H1 (cell line): Measurements from ENCODE around the gene ENPP1. TPM values are rescaled to one million over a fixed set of nuclear protein-coding genes. Genes with fewer than 3 reads are reported as not detected.

Experiments
- CTCF ChIA-PET: fragments of 300-600 bp; sonication (Branson Sonifier 250); formaldehyde crosslinking; loops from one replicate; lab custom pipeline; 2021; ENCODE audit not compliant: partially characterized antibody; lab: Charles Lee
- POLR2A ChIA-PET: fragments of 300-600 bp; sonication (Branson Sonifier 250); formaldehyde crosslinking; loops from one replicate; lab custom pipeline; 2021; ENCODE audit warnings: inconsistent platforms; ENCODE audit not compliant: partially characterized antibody; lab: Charles Lee
- DNase-seq, 2 experiments: peaks; one replicate each; pipeline versions ENCODE4 v3.0.0 to v3.0.0-alpha.2; 2010 to 2022; ENCODE audit warnings: low spot score in 2 of 2, low read depth in 1 of 2, mixed read lengths in 1 of 2
- FAIRE-seq: peaks from 2 replicates; lab custom pipeline; 2011; peaks lifted over from hg19 to GRCh38; lab: Jason Lieb, UNC
- H2AFZ ChIP-seq: 2 replicates; pipeline ENCODE4 v1.8.1; 2012; ENCODE audit warnings: low read length, inconsistent platforms
- H2AK5ac ChIP-seq: 2 replicates; pipeline ENCODE4 v1.6.1; 2013; ENCODE audit warnings: low read depth, low read length
- H2BK120ac ChIP-seq: replicated peaks from 2 replicates; pipeline ENCODE3; 2013; ENCODE audit warnings: low read depth, low read length, inconsistent platforms
- H2BK12ac ChIP-seq: 2 replicates; pipeline ENCODE4 v1.6.1; 2013; ENCODE audit warnings: low read depth, low read length
- H2BK15ac ChIP-seq: 2 replicates; pipeline ENCODE4 v1.6.1; 2013; ENCODE audit warnings: low read length
- H2BK20ac ChIP-seq: 2 replicates; pipeline ENCODE4 v1.6.1; 2013; ENCODE audit warnings: low read length
- H2BK5ac ChIP-seq: 2 replicates; pipeline ENCODE4 v1.6.1; 2013; ENCODE audit warnings: low read depth, low read length
- H3K14ac ChIP-seq: 2 replicates; pipeline ENCODE4 v1.6.1; 2013; ENCODE audit warnings: inconsistent platforms; ENCODE audit not compliant: insufficient read length
- H3K18ac ChIP-seq: 2 replicates; pipeline ENCODE4 v1.6.1; 2013; ENCODE audit warnings: low read length; ENCODE audit errors: extremely low read depth
- H3K23ac ChIP-seq: 2 replicates; pipeline ENCODE4 v1.6.1; 2013; ENCODE audit warnings: inconsistent platforms; ENCODE audit not compliant: insufficient read length
- H3K23me2 ChIP-seq: 2 replicates; pipeline ENCODE4 v1.6.1; 2013; ENCODE audit warnings: low read depth, low read length
- H3K27ac ChIP-seq: 2 replicates; pipeline ENCODE4 v1.6.1; 2011; ENCODE audit warnings: low read depth, low read length, inconsistent platforms
- H3K27me3 ChIP-seq, 4 experiments: replicated peaks in 1 of 4; 1 replicate in 1 of 4; 2 replicates in 3 of 4; pipeline versions ENCODE4 v1.6.1 to v1.8.1; 2011 to 2013; ENCODE audit warnings: low read length in 3 of 4, mild to moderate bottlenecking in 3 of 4, inconsistent platforms in 2 of 4, mixed read lengths in 2 of 4, moderate library complexity in 1 of 4; ENCODE audit not compliant: control insufficient read depth in 3 of 4, insufficient read depth in 3 of 4; ENCODE audit errors: extremely low read depth in 1 of 4
- H3K36me3 ChIP-seq, 4 experiments: 2 replicates each; pipeline versions ENCODE4 v1.6.1 to v1.8.1; 2011 to 2013; ENCODE audit warnings: mild to moderate bottlenecking in 4 of 4, low read length in 3 of 4, moderate library complexity in 2 of 4, control low read depth in 1 of 4, inconsistent platforms in 1 of 4; ENCODE audit not compliant: insufficient read depth in 4 of 4, control insufficient read depth in 2 of 4
- H3K4ac ChIP-seq: replicated peaks from 2 replicates; pipeline ENCODE3; 2013; ENCODE audit warnings: low read length, low read depth, mixed read lengths, inconsistent platforms; ENCODE audit not compliant: insufficient read length
- H3K4me1 ChIP-seq, 4 experiments: replicated peaks in 1 of 4; 1 replicate in 1 of 4; 2 replicates in 3 of 4; pipeline versions ENCODE4 v1.6.1 to v1.8.1; 2011 to 2013; ENCODE audit warnings: low read length in 3 of 4, inconsistent platforms in 2 of 4, mixed read lengths in 1 of 4; ENCODE audit not compliant: insufficient read depth in 4 of 4, control insufficient read depth in 3 of 4
- H3K4me2 ChIP-seq, 2 experiments: 2 replicates each; pipeline versions ENCODE4 v1.6.1 to v1.8.1; 2011 to 2013; ENCODE audit warnings: low read depth in 2 of 2, low read length in 2 of 2, control low read depth in 1 of 2, inconsistent platforms in 1 of 2, mild to moderate bottlenecking in 1 of 2; ENCODE audit not compliant: insufficient read depth in 1 of 2
- H3K4me3 ChIP-seq, 4 experiments: fragments of 200-600, 300-600 bp in 1 of 4; sonication (generic), shearing (Covaris generic), sonication (Bioruptor Twin) in 1 of 4; 2 replicates each; pipeline versions ENCODE4 v1.5.1 to v1.8.1; 2011 to 2016; ENCODE audit warnings: low read length in 4 of 4, low read depth in 3 of 4, control low read depth in 2 of 4, inconsistent platforms in 2 of 4, mild to moderate bottlenecking in 2 of 4, mixed read lengths in 1 of 4, moderate library complexity in 1 of 4; ENCODE audit not compliant: insufficient read depth in 2 of 4; ENCODE audit errors: extremely low read depth in 1 of 4
- H3K56ac ChIP-seq: replicated peaks from 2 replicates; pipeline ENCODE3; 2013; ENCODE audit warnings: low read depth, mild to moderate bottlenecking, mixed read lengths, low read length, inconsistent platforms; ENCODE audit not compliant: insufficient read length
- H3K79me1 ChIP-seq: 2 replicates; pipeline ENCODE4 v1.6.1; 2013; ENCODE audit warnings: low read depth, low read length, control low read depth
- H3K79me2 ChIP-seq, 2 experiments: 2 replicates each; pipeline versions ENCODE4 v1.6.1 to v1.8.1; 2012 to 2013; ENCODE audit warnings: low read length in 2 of 2, mild to moderate bottlenecking in 2 of 2, inconsistent platforms in 1 of 2; ENCODE audit not compliant: insufficient read depth in 2 of 2, control insufficient read depth in 1 of 2
- H3K9ac ChIP-seq, 4 experiments: replicated peaks in 1 of 4; 1 replicate in 1 of 4; 2 replicates in 3 of 4; pipeline versions ENCODE4 v1.6.1 to v1.8.1; 2011 to 2013; ENCODE audit warnings: low read depth in 3 of 4, low read length in 3 of 4, control low read depth in 2 of 4, mild to moderate bottlenecking in 2 of 4, moderate library complexity in 2 of 4, inconsistent platforms in 1 of 4; ENCODE audit errors: extremely low read depth in 1 of 4
- H3K9me3 ChIP-seq, 2 experiments: 2 replicates each; pipeline versions ENCODE4 v1.6.1 to v1.8.1; 2012 to 2013; ENCODE audit warnings: mild to moderate bottlenecking in 2 of 2, moderate library complexity in 2 of 2, control low read depth in 1 of 2, inconsistent platforms in 1 of 2, low read depth in 1 of 2, low read length in 1 of 2, mixed read lengths in 1 of 2; ENCODE audit not compliant: insufficient read depth in 2 of 2
- H4K20me1 ChIP-seq, 2 experiments: replicated peaks in 1 of 2; 2 replicates each; pipeline versions ENCODE3 to v1.8.1; 2011 to 2013; ENCODE audit warnings: inconsistent platforms in 2 of 2, low read length in 2 of 2, mild to moderate bottlenecking in 1 of 2; ENCODE audit not compliant: insufficient read depth in 2 of 2, control insufficient read depth in 1 of 2
- H4K5ac ChIP-seq: 2 replicates; pipeline ENCODE4 v1.6.1; 2013; ENCODE audit warnings: low read length, low read depth, mixed read lengths, inconsistent platforms; ENCODE audit not compliant: insufficient read length
- H4K8ac ChIP-seq: 2 replicates; pipeline ENCODE4 v1.8.0; 2013; ENCODE audit warnings: mild to moderate bottlenecking, moderate library complexity, low read length, inconsistent platforms; ENCODE audit not compliant: insufficient read depth; ENCODE audit errors: extremely low read depth
- H4K91ac ChIP-seq: replicated peaks from 2 replicates; pipeline ENCODE3; 2013; ENCODE audit warnings: low read length, mixed read lengths, inconsistent platforms; ENCODE audit not compliant: insufficient read length
- CBX8 ChIP-seq: fragments of 300-800, 300-1000 bp; sonication (generic); IDR thresholded peaks from 2 replicates; pipeline ENCODE4 v1.7.1; 2016; ENCODE audit warnings: low read depth, low read length, borderline replicate concordance
- CTBP2 ChIP-seq: IDR thresholded peaks from 2 replicates; pipeline ENCODE4 v1.7.0; 2011; ENCODE audit warnings: borderline replicate concordance, mild to moderate bottlenecking, moderate library complexity, mixed read lengths, low read length; ENCODE audit not compliant: insufficient read depth, insufficient read length
- EP300 ChIP-seq, 2 experiments: IDR thresholded peaks; 1 replicate in 1 of 2; 2 replicates in 1 of 2; pipeline ENCODE4 v1.6.1; 2011 to 2012; ENCODE audit warnings: low read depth in 2 of 2, low read length in 2 of 2, mild to moderate bottlenecking in 2 of 2, borderline replicate concordance in 1 of 2, inconsistent platforms in 1 of 2, moderate library complexity in 1 of 2
- JUN ChIP-seq: IDR thresholded peaks from 2 replicates; pipeline ENCODE4 v1.6.1; 2011; ENCODE audit warnings: low read depth, mild to moderate bottlenecking, improper control_type of control experiment, low read length
- KDM1A ChIP-seq: fragments of 200-600, 300-600 bp; sonication (generic); IDR thresholded peaks from 2 replicates; pipeline ENCODE4 v1.7.1; 2016; ENCODE audit warnings: mild to moderate bottlenecking, low read length, borderline replicate concordance
- POLR2AphosphoS5 ChIP-seq: IDR thresholded peaks from 2 replicates; pipeline ENCODE4 v1.6.1; 2011; ENCODE audit warnings: low read depth, low read length
- RNF2 ChIP-seq: fragments of 200-900, 300-1000 bp; sonication (generic); IDR thresholded peaks from 2 replicates; pipeline ENCODE4 v1.7.1; 2016; ENCODE audit warnings: borderline replicate concordance, low read depth, mild to moderate bottlenecking, antibody characterized with exemption, low read length; ENCODE audit not compliant: poor library complexity, severe bottlenecking; ENCODE audit errors: missing control alignments
- SAP30 ChIP-seq: fragments of 300-600 bp; sonication (generic); IDR thresholded peaks from 2 replicates; pipeline ENCODE4 v1.7.1; 2012; ENCODE audit warnings: low read length, moderate library complexity, mild to moderate bottlenecking, inconsistent platforms; ENCODE audit not compliant: insufficient read depth, insufficient replicate concordance
- SIRT6 ChIP-seq: IDR thresholded peaks from one replicate; pipeline ENCODE4 v1.7.1; 2012; ENCODE audit warnings: low read length, inconsistent platforms
- TAF7 ChIP-seq: optimal IDR thresholded peaks from 2 replicates; pipeline ENCODE3; 2011; ENCODE audit warnings: low read depth, mild to moderate bottlenecking, inconsistent platforms, low read length, moderate library complexity, borderline replicate concordance
- WGBS, 2 experiments: shearing (Covaris generic) in 1 of 2; methylation state at CpG; one replicate each; pipeline versions ENCODE4 v1.1.6 to v1.1.7; 2013 to 2015; ENCODE audit warnings: low lambda C conversion rate in 2 of 2, mixed read lengths in 2 of 2, inconsistent platforms in 1 of 2, low coverage in 1 of 2, missing lambda C conversion rate in 1 of 2; ENCODE audit not compliant: insufficient replicate concordance in 2 of 2, insufficient coverage in 1 of 2, insufficient read length in 1 of 2; ENCODE audit errors: extremely low coverage in 1 of 2, missing lambda C conversion rate in 1 of 2; 5-methylcytosine and 5-hydroxymethylcytosine counted together
- polyA plus RNA-seq, 7 experiments: library from polyadenylated mRNA; depleted of rRNA in 3 of 7; stranded (reverse) in 5 of 7; unstranded in 2 of 7; fragments of >200 nt in 5 of 7; fragments of 200-250 nt in 2 of 7; gene quantifications; 1 replicate in 5 of 7; 2 replicates in 1 of 7; 4 replicates in 1 of 7; pipeline versions ENCODE4 v1.2.1 to v1.2.3, GENCODE V29; 2011 to 2013; ENCODE audit warnings: missing spikeins in 2 of 7, mixed read lengths in 2 of 7
- total RNA-seq: library from RNA; stranded (reverse); fragmentation: NEBNext Ultra II Directional; extraction: Animal tissue kit (Norgen Biotek cat#: 25700); gene quantifications from 2 replicates; pipeline ENCODE4 v1.2.1, GENCODE V29; 2021
- TF ChIP-seq, protein P1 (sequence below): IDR thresholded peaks from 2 replicates; pipeline ENCODE4 v1.6.1; 2012; ENCODE audit warnings: low read length, inconsistent platforms

The ENPP1 gene
- total and polyA plus RNA-seq, 2 of the 8 experiments (the other 6 are each of a cell fraction or from before 2014, with no cell fraction given) = 10.1 to 39.1 TPM

DNA sequence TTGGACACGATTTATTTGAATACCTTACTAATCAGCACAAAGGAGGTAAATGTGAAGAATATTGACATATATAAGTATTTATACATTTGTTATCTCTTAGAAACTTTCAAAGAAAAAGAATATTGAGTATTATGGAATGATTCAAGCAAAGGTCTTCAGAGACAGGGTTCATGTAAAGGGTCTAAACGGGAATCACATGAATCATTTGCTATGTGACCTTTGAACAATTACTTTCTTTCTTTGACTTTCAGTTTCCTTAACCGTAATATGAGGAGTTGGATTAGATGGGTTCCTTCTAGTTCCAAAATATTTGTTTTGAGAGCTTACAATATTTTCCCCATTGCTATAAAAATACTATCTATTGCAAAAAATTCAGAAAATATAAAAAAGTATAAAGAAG, 14.3 kb downstream of the ENPP1 start:
- H2BK120ac ChIP-seq = no peak overlapping the region
- no peak for FAIRE-seq
- no peak overlapping the region for H4K8ac ChIP-seq

More for the DNA sequence above, 14.3 kb downstream of the ENPP1 start:
- no peak for DNase-seq
- peaks cover 0 to 2% (median 0%) of the 10 kb centered on the region in 4 experiments; a peak in 1 of 8 replicates for H3K36me3 ChIP-seq
- no peak overlapping the region for H2AK5ac ChIP-seq
- H3K27me3 ChIP-seq = no peaks in the 10 kb centered on the region
- CTCF ChIA-PET = no interaction called here
- H2BK5ac ChIP-seq = no peak overlapping the region
- H3K56ac ChIP-seq = no peak overlapping the region
- H3K4me2 ChIP-seq = no peak overlapping the region
- H2BK15ac ChIP-seq = no peak overlapping the region
- H3K79me1 ChIP-seq = peaks cover 2% of the 10 kb centered on the region; the same call in 1 of the 2 replicates
- WGBS, 2 experiments = 93% methylated on average over 3 of the region's 3 CpGs; no CpG with 5 or more reads in 1 of the 2 experiments
- no peak overlapping the region for H3K27ac ChIP-seq
- H4K5ac ChIP-seq = no peak overlapping the region
- no peak overlapping the region for H2AFZ ChIP-seq
- TF ChIP-seq CTBP2 (no peak), JUN (no peak), RNF2 (no peak), CBX8 (no peak), SAP30 (no peak), TAF7 (no peak), POLR2AphosphoS5 (no peak), SIRT6 (no peak), KDM1A (no peak), EP300 (IDR thresholded peaks at IDR 0.05; ENCODE audit: borderline replicate concordance in 1 of 2, low read depth in 2 of 2, low read length in 2 of 2) (no peak)
- TF ChIP-seq, protein P1, sequence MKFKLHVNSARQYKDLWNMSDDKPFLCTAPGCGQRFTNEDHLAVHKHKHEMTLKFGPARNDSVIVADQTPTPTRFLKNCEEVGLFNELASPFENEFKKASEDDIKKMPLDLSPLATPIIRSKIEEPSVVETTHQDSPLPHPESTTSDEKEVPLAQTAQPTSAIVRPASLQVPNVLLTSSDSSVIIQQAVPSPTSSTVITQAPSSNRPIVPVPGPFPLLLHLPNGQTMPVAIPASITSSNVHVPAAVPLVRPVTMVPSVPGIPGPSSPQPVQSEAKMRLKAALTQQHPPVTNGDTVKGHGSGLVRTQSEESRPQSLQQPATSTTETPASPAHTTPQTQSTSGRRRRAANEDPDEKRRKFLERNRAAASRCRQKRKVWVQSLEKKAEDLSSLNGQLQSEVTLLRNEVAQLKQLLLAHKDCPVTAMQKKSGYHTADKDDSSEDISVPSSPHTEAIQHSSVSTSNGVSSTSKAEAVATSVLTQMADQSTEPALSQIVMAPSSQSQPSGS = no peak
- peaks cover 0 to 16% of the 10 kb centered on the region in 2 experiments; a peak in 2 of 4 replicates for H3K79me2 ChIP-seq
- no peak overlapping the region for H3K4ac ChIP-seq
- H3K9me3 ChIP-seq = no peaks in the 10 kb centered on the region
- no peaks in the 10 kb centered on the region for H3K23me2 ChIP-seq
- no peak overlapping the region for H2BK12ac ChIP-seq
- H3K23ac ChIP-seq = no peak overlapping the region
- H2BK20ac ChIP-seq = no peak overlapping the region
- H3K18ac ChIP-seq = no peak overlapping the region
- no peaks in the 10 kb centered on the region for H3K4me1 ChIP-seq
- H3K9ac ChIP-seq = no peak overlapping the region
- peaks cover 3 to 4% of the 10 kb centered on the region in 2 experiments for H4K20me1 ChIP-seq
- H3K14ac ChIP-seq = no peak overlapping the region
- H4K91ac ChIP-seq = no peak overlapping the region
- no peak overlapping the region for H3K4me3 ChIP-seq
- POLR2A ChIA-PET = interaction anchor here (1.2 kb wide), 1 partner anchor 11 kb away, joined by 3 read pairs; no protein-coding TSS in a partner anchor
